Measurements from ENCODE around the gene ZNF821.

DNA sequence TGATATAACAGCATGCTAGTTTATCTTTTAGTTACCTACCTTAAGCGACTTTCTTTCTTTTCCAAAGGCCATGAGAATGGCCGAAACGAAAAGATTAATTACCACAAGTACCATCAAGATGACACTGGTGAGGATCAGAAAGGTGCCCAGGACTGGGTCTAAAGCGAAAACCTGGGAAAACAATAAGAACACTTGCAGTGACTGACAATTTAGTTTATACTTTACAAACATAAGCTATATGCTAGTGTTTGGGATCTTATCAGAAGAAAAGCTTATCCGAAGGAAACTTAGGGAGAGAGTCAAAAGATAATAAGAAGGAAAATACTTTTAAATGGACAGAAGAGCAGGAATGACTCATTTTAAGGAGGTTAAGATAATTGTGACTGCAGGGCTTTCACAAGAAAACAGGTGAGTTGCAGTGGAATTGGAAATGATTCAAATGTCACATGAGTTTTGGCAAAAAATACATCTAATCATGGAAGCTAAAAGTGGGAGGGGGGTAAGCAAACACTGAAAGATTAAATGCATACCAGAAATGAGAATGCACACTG lies 46.1 kb upstream of the ZNF821 start:
- TF ChIP-seq CTCF (IDR thresholded peaks at IDR 0.05) = no peak
- no peak for TF ChIP-seq POLR2A (IDR thresholded peaks at IDR 0.05)

All from esophagus squamous epithelium (tissue), 4 donors.